Keratinocyte (primary cell): ENCODE data around the gene SAMD4A. TPM values are rescaled to one million over a fixed set of nuclear protein-coding genes. Genes with fewer than 3 reads are reported as not detected.

Source experiments
- DNase-seq: peaks from one replicate; pipeline ENCODE4 v3.0.0-alpha.2; 2011; ENCODE audit warnings: low read depth, missing footprints, low spot score
- FAIRE-seq: peaks from 2 replicates; lab custom pipeline; 2011; peaks lifted over from hg19 to GRCh38; lab: Jason Lieb, UNC
- H2AFZ ChIP-seq: 2 replicates; pipeline ENCODE4 v1.6.0; 2012; ENCODE audit warnings: low read length, control low read depth, inconsistent platforms; ENCODE audit not compliant: control insufficient read depth
- H3K27ac ChIP-seq: 2 replicates; pipeline ENCODE4 v1.5.1; 2011; ENCODE audit warnings: low read length; ENCODE audit not compliant: control insufficient read depth, insufficient read depth
- H3K27me3 ChIP-seq: 3 replicates; pipeline ENCODE4 v1.6.0; 2011; ENCODE audit warnings: low read length; ENCODE audit not compliant: control insufficient read depth, insufficient read depth; ENCODE audit errors: extremely low read depth
- H3K36me3 ChIP-seq, 2 experiments: 2 replicates in 1 of 2; 3 replicates in 1 of 2; pipeline ENCODE4 v1.5.1; 2011; ENCODE audit warnings: low read length in 2 of 2, mild to moderate bottlenecking in 1 of 2; ENCODE audit not compliant: control insufficient read depth in 2 of 2, insufficient read depth in 2 of 2; ENCODE audit errors: extremely low read depth in 1 of 2
- H3K4me1 ChIP-seq: 3 replicates; pipeline ENCODE4 v1.5.1; 2011; ENCODE audit warnings: low read length; ENCODE audit not compliant: control insufficient read depth, insufficient read depth; ENCODE audit errors: extremely low read depth
- H3K4me2 ChIP-seq: 3 replicates; pipeline ENCODE4 v1.6.0; 2011; ENCODE audit warnings: low read depth, low read length; ENCODE audit not compliant: control insufficient read depth, insufficient read depth; ENCODE audit errors: extremely low read depth
- H3K4me3 ChIP-seq, 3 experiments: fragments of 200-600 bp in 1 of 3; sonication (generic) in 1 of 3; 2 replicates in 2 of 3; 3 replicates in 1 of 3; pipeline ENCODE4 v1.5.1; 2011 to 2016; ENCODE audit warnings: low read length in 3 of 3, mild to moderate bottlenecking in 3 of 3, control low read depth in 2 of 3, inconsistent platforms in 1 of 3, low read depth in 1 of 3, mixed read lengths in 1 of 3, mixed run types in 1 of 3, moderate library complexity in 1 of 3; ENCODE audit not compliant: control insufficient read depth in 2 of 3, insufficient read depth in 2 of 3; ENCODE audit errors: extremely low read depth in 1 of 3
- H3K79me2 ChIP-seq: 2 replicates; pipeline ENCODE4 v1.6.0; 2012; ENCODE audit warnings: low read length; ENCODE audit not compliant: control insufficient read depth, insufficient read depth
- H3K9ac ChIP-seq: 3 replicates; pipeline ENCODE4 v1.6.0; 2011; ENCODE audit warnings: low read length; ENCODE audit not compliant: control insufficient read depth, insufficient read depth; ENCODE audit errors: extremely low read depth
- H3K9me1 ChIP-seq: 3 replicates; pipeline ENCODE4 v1.6.0; 2011; ENCODE audit warnings: low read length; ENCODE audit not compliant: control insufficient read depth, insufficient read depth; ENCODE audit errors: extremely low read depth
- H3K9me3 ChIP-seq: 2 replicates; pipeline ENCODE4 v1.5.1; 2012; ENCODE audit warnings: low read depth, low read length; ENCODE audit not compliant: control insufficient read depth
- H4K20me1 ChIP-seq: 3 replicates; pipeline ENCODE4 v1.6.0; 2011; ENCODE audit warnings: low read length; ENCODE audit not compliant: control insufficient read depth, insufficient read depth; ENCODE audit errors: extremely low read depth
- EZH2 ChIP-seq: IDR thresholded peaks from one replicate; pipeline ENCODE4 v1.6.1; 2012; ENCODE audit warnings: inconsistent platforms, mild to moderate bottlenecking, low read length, moderate library complexity
- dilution Hi-C: fragments of 300-500 bp; cut with MboI; formaldehyde crosslinking; loops from one replicate; pipeline ENCODE4 v1.7.0; 2020; ENCODE audit warnings: low sequenced_read_pairs; ENCODE audit not compliant: extremely low pct_ligation_motif_present
- polyA plus RNA-seq, 5 experiments: library from polyadenylated mRNA; depleted of rRNA in 3 of 5; stranded (reverse) in 3 of 5; stranded (forward) in 1 of 5; unstranded in 1 of 5; fragments of >200 nt; gene quantifications; 1 replicate in 1 of 5; 2 replicates in 3 of 5; 3 replicates in 1 of 5; pipeline versions ENCODE4 v1.2.1 to v1.2.3, GENCODE V29; 2011 to 2012; ENCODE audit warnings: missing spikeins in 2 of 5, low read depth in 1 of 5, low replicate concordance in 1 of 5
- TF ChIP-seq, protein P1 (sequence below), 3 experiments: IDR thresholded peaks in 1 of 3; conservative IDR thresholded peaks in 1 of 3; optimal IDR thresholded peaks in 1 of 3; 2 replicates in 2 of 3; 3 replicates in 1 of 3; pipeline versions ENCODE3 to v1.5.1; 2011; ENCODE audit warnings: low read length in 3 of 3, mild to moderate bottlenecking in 3 of 3, moderate library complexity in 2 of 3, control low read depth in 1 of 3, inconsistent platforms in 1 of 3; ENCODE audit not compliant: insufficient read depth in 2 of 3; ENCODE audit errors: extremely low read depth in 1 of 3

Gene SAMD4A
- polyA plus RNA-seq, 1 donor (not counting 4 experiments of a cell fraction or from before 2014, with no cell fraction given), result 16.2 TPM

DNA sequence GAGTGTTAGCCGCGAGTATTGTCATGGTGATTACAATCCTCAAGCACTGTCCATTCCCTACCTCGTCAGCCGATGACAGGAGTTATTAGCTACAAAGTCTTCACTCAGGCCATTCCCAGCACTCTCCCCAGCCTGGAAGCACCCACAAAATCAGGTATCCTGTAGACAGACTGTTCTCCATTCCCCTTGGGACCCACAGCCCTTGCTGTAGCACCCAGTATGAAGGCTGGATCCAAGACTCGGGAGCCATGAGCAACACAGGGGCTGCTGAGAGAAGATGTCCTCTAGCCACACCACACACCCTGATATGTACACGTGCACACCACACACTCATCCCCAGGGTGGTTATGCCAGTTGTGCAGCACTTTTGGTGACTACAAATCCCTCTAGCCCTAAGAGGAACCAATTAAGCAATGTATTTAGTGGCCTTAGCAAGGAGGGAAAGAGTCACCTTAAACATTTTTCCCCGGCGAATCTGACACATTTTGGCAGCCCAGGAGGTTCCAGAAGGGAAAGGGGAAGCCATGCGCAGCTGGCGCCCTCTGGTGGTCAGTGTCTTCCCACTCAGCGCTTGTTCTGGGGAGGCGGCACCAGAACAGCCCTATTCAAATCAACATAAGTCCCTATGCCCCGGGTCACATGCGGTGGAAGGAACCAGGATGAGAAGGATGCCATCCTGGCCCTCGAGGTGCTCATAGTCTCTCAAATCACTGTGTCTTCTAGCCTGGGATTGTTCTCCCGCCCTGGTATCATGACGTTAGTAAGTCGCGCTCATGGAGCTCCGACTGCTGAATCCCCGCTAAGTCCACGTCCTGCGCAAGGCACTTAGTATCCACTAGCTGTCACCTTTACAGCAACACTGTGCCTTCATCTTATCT is 238.8 kb downstream of the SAMD4A start:
- TF ChIP-seq, protein P1, sequence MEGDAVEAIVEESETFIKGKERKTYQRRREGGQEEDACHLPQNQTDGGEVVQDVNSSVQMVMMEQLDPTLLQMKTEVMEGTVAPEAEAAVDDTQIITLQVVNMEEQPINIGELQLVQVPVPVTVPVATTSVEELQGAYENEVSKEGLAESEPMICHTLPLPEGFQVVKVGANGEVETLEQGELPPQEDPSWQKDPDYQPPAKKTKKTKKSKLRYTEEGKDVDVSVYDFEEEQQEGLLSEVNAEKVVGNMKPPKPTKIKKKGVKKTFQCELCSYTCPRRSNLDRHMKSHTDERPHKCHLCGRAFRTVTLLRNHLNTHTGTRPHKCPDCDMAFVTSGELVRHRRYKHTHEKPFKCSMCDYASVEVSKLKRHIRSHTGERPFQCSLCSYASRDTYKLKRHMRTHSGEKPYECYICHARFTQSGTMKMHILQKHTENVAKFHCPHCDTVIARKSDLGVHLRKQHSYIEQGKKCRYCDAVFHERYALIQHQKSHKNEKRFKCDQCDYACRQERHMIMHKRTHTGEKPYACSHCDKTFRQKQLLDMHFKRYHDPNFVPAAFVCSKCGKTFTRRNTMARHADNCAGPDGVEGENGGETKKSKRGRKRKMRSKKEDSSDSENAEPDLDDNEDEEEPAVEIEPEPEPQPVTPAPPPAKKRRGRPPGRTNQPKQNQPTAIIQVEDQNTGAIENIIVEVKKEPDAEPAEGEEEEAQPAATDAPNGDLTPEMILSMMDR (optimal IDR thresholded peaks at IDR 0.05 in 1 of 3, IDR thresholded peaks at IDR 0.05 in 1 of 3, conservative IDR thresholded peaks at IDR 0.05 in 1 of 3; ENCODE audit: extremely low read depth in 1 of 3, insufficient read depth in 2 of 3, low read length in 3 of 3), result peak; percentile 96 to 97 (median 96)
- TF ChIP-seq EZH2, result no peak
- FAIRE-seq, result peak; percentile 44
- H3K9me3 ChIP-seq, result no peaks in the 10 kb centered on the region
- H3K4me2 ChIP-seq, result peak overlapping the region; percentile 87
- H3K4me3 ChIP-seq, result peak overlapping the region in 2 of 3 experiments; percentile 34 to 60
- H2AFZ ChIP-seq, result peak overlapping the region; percentile 76
- H3K27ac ChIP-seq, result no peak overlapping the region
- H3K9ac ChIP-seq, result peak overlapping the region; percentile 48
- no peaks in the 10 kb centered on the region for H3K9me1 ChIP-seq
- H3K79me2 ChIP-seq, result no peaks in the 10 kb centered on the region
- dilution Hi-C loops, result no loop called here
- H4K20me1 ChIP-seq, result no peaks in the 10 kb centered on the region
- H3K27me3 ChIP-seq, result no peaks in the 10 kb centered on the region
- H3K4me1 ChIP-seq, result peaks cover 21% of the 10 kb centered on the region
- DNase-seq, result peak; percentile 26
- no peaks in the 10 kb centered on the region for H3K36me3 ChIP-seq

DNA sequence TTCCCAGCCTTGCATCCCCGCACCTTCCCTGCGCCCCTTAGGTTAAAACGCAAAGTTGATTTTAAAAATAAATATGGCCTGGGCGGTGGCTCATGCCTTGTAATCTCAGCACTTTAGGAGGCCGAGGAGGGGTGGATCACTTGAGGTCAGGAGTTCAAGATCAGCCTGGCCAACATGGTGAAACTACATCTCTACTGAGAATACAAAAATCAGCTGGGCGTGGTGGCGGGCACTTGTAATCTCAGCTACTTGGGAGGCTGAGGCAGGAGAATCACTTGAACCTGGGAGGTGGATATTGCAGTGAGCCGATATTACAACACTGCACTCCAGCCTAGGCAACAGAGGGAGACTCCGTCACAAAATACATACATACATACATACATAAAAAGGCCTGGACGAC is 239.7 kb downstream of the SAMD4A start:
- Histone ChIP-seq H3K4me3 (no peak overlapping the region), H3K79me2 (no peaks in the 10 kb centered on the region), H4K20me1 (no peaks in the 10 kb centered on the region), H3K9me3 (no peaks in the 10 kb centered on the region), H3K27ac (no peak overlapping the region), H3K4me2 (no peak overlapping the region), H3K27me3 (no peaks in the 10 kb centered on the region), H3K36me3 (no peaks in the 10 kb centered on the region), H3K9me1 (no peaks in the 10 kb centered on the region), H3K9ac (no peak overlapping the region), H2AFZ (no peak overlapping the region), H3K4me1 (peaks cover 21% of the 10 kb centered on the region)
- dilution Hi-C loops, result no loop called here
- FAIRE-seq (no peak), DNase-seq (no peak)
- TF ChIP-seq, protein P1 (optimal IDR thresholded peaks at IDR 0.05 in 1 of 3, IDR thresholded peaks at IDR 0.05 in 1 of 3, conservative IDR thresholded peaks at IDR 0.05 in 1 of 3; ENCODE audit: extremely low read depth in 1 of 3, insufficient read depth in 2 of 3, low read length in 3 of 3), result no peak
- no peak for TF ChIP-seq EZH2
